ENCODE measurements around the gene BCKDK.

DNA sequence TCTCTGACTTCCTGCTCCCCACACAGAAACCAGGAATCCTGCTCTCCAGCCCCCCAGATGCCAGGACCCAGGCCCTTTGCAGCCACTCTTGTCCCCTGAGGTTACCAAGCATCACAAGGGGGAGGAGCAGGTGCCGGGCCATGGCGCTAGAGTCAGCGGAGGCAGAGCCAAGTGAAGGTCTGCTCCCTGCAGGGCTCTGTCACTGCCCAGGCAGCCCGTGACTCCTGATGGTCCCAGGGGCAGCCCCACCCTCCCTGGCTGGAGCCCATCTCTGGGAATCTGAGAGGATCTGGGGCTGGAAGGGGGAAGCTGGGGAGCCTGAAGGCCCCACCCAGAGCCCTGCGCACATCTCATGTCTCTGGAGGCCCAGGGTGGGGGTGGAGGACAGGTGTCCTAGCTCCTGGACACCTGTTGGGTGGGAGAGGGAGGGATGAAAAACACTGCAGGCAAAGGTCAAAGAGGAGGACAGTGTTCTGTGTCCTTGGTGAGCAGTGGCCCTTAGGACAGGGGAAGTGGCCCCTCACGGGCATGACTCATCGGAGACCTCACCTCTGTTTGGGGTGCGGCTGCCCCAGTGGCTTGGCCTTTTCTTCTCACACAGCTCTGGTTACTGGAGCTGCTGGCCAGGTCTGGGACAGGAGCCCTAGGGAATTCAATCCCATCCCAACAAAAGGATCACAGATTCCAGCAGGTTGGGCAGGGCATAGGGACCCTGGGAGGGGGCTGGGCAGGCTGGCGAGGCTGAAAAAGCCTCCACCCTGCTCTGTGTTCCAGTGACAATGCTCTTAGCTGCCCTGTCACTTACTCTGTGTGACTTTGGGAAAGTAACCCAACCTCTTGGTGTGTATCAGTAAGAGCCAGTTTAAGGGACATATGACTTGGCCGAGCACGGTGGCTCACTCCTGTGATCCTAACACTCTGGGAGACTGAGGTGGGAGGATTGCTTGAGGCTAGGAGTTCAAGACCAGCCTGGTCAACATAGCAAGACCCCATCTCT, 42.0 kb downstream of the BCKDK start, which contains the start of gene PRSS36:
- TF ChIP-seq, protein P1, sequence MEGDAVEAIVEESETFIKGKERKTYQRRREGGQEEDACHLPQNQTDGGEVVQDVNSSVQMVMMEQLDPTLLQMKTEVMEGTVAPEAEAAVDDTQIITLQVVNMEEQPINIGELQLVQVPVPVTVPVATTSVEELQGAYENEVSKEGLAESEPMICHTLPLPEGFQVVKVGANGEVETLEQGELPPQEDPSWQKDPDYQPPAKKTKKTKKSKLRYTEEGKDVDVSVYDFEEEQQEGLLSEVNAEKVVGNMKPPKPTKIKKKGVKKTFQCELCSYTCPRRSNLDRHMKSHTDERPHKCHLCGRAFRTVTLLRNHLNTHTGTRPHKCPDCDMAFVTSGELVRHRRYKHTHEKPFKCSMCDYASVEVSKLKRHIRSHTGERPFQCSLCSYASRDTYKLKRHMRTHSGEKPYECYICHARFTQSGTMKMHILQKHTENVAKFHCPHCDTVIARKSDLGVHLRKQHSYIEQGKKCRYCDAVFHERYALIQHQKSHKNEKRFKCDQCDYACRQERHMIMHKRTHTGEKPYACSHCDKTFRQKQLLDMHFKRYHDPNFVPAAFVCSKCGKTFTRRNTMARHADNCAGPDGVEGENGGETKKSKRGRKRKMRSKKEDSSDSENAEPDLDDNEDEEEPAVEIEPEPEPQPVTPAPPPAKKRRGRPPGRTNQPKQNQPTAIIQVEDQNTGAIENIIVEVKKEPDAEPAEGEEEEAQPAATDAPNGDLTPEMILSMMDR (optimal IDR thresholded peaks at IDR 0.05 in 1 of 3, IDR thresholded peaks at IDR 0.05 in 1 of 3, conservative IDR thresholded peaks at IDR 0.05 in 1 of 3; ENCODE audit: extremely low read depth in 1 of 3, insufficient read depth in 2 of 3, low read length in 3 of 3): no peak
- no peak for TF ChIP-seq EZH2 (IDR thresholded peaks at IDR 0.05; ENCODE audit: low read length)
